H1 (cell line): ENCODE results near the gene FAAH. TPM values are rescaled to one million over a fixed set of nuclear protein-coding genes. Genes with fewer than 3 reads are reported as not detected.

ENCODE experiments used
- CTCF ChIA-PET: fragments of 300-600 bp; sonication (Branson Sonifier 250); formaldehyde crosslinking; loops from one replicate; lab custom pipeline; 2021; ENCODE audit not compliant: partially characterized antibody; lab: Charles Lee
- POLR2A ChIA-PET: fragments of 300-600 bp; sonication (Branson Sonifier 250); formaldehyde crosslinking; loops from one replicate; lab custom pipeline; 2021; ENCODE audit warnings: inconsistent platforms; ENCODE audit not compliant: partially characterized antibody; lab: Charles Lee
- DNase-seq, 2 experiments: peaks; one replicate each; pipeline versions ENCODE4 v3.0.0 to v3.0.0-alpha.2; 2010 to 2022; ENCODE audit warnings: low spot score in 2 of 2, low read depth in 1 of 2, mixed read lengths in 1 of 2
- FAIRE-seq: peaks from 2 replicates; lab custom pipeline; 2011; peaks lifted over from hg19 to GRCh38; lab: Jason Lieb, UNC
- H2AFZ ChIP-seq: 2 replicates; pipeline ENCODE4 v1.8.1; 2012; ENCODE audit warnings: low read length, inconsistent platforms
- H2AK5ac ChIP-seq: 2 replicates; pipeline ENCODE4 v1.6.1; 2013; ENCODE audit warnings: low read depth, low read length
- H2BK120ac ChIP-seq: replicated peaks from 2 replicates; pipeline ENCODE3; 2013; ENCODE audit warnings: low read depth, low read length, inconsistent platforms
- H2BK12ac ChIP-seq: 2 replicates; pipeline ENCODE4 v1.6.1; 2013; ENCODE audit warnings: low read depth, low read length
- H2BK15ac ChIP-seq: 2 replicates; pipeline ENCODE4 v1.6.1; 2013; ENCODE audit warnings: low read length
- H2BK20ac ChIP-seq: 2 replicates; pipeline ENCODE4 v1.6.1; 2013; ENCODE audit warnings: low read length
- H2BK5ac ChIP-seq: 2 replicates; pipeline ENCODE4 v1.6.1; 2013; ENCODE audit warnings: low read depth, low read length
- H3K14ac ChIP-seq: 2 replicates; pipeline ENCODE4 v1.6.1; 2013; ENCODE audit warnings: inconsistent platforms; ENCODE audit not compliant: insufficient read length
- H3K18ac ChIP-seq: 2 replicates; pipeline ENCODE4 v1.6.1; 2013; ENCODE audit warnings: low read length; ENCODE audit errors: extremely low read depth
- H3K23ac ChIP-seq: 2 replicates; pipeline ENCODE4 v1.6.1; 2013; ENCODE audit warnings: inconsistent platforms; ENCODE audit not compliant: insufficient read length
- H3K23me2 ChIP-seq: 2 replicates; pipeline ENCODE4 v1.6.1; 2013; ENCODE audit warnings: low read depth, low read length
- H3K27ac ChIP-seq: 2 replicates; pipeline ENCODE4 v1.6.1; 2011; ENCODE audit warnings: low read depth, low read length, inconsistent platforms
- H3K27me3 ChIP-seq, 4 experiments: replicated peaks in 1 of 4; 1 replicate in 1 of 4; 2 replicates in 3 of 4; pipeline versions ENCODE4 v1.6.1 to v1.8.1; 2011 to 2013; ENCODE audit warnings: low read length in 3 of 4, mild to moderate bottlenecking in 3 of 4, inconsistent platforms in 2 of 4, mixed read lengths in 2 of 4, moderate library complexity in 1 of 4; ENCODE audit not compliant: control insufficient read depth in 3 of 4, insufficient read depth in 3 of 4; ENCODE audit errors: extremely low read depth in 1 of 4
- H3K36me3 ChIP-seq, 4 experiments: 2 replicates each; pipeline versions ENCODE4 v1.6.1 to v1.8.1; 2011 to 2013; ENCODE audit warnings: mild to moderate bottlenecking in 4 of 4, low read length in 3 of 4, moderate library complexity in 2 of 4, control low read depth in 1 of 4, inconsistent platforms in 1 of 4; ENCODE audit not compliant: insufficient read depth in 4 of 4, control insufficient read depth in 2 of 4
- H3K4ac ChIP-seq: replicated peaks from 2 replicates; pipeline ENCODE3; 2013; ENCODE audit warnings: low read length, low read depth, mixed read lengths, inconsistent platforms; ENCODE audit not compliant: insufficient read length
- H3K4me1 ChIP-seq, 4 experiments: replicated peaks in 1 of 4; 1 replicate in 1 of 4; 2 replicates in 3 of 4; pipeline versions ENCODE4 v1.6.1 to v1.8.1; 2011 to 2013; ENCODE audit warnings: low read length in 3 of 4, inconsistent platforms in 2 of 4, mixed read lengths in 1 of 4; ENCODE audit not compliant: insufficient read depth in 4 of 4, control insufficient read depth in 3 of 4
- H3K4me2 ChIP-seq, 2 experiments: 2 replicates each; pipeline versions ENCODE4 v1.6.1 to v1.8.1; 2011 to 2013; ENCODE audit warnings: low read depth in 2 of 2, low read length in 2 of 2, control low read depth in 1 of 2, inconsistent platforms in 1 of 2, mild to moderate bottlenecking in 1 of 2; ENCODE audit not compliant: insufficient read depth in 1 of 2
- H3K4me3 ChIP-seq, 4 experiments: fragments of 200-600, 300-600 bp in 1 of 4; sonication (generic), shearing (Covaris generic), sonication (Bioruptor Twin) in 1 of 4; 2 replicates each; pipeline versions ENCODE4 v1.5.1 to v1.8.1; 2011 to 2016; ENCODE audit warnings: low read length in 4 of 4, low read depth in 3 of 4, control low read depth in 2 of 4, inconsistent platforms in 2 of 4, mild to moderate bottlenecking in 2 of 4, mixed read lengths in 1 of 4, moderate library complexity in 1 of 4; ENCODE audit not compliant: insufficient read depth in 2 of 4; ENCODE audit errors: extremely low read depth in 1 of 4
- H3K56ac ChIP-seq: replicated peaks from 2 replicates; pipeline ENCODE3; 2013; ENCODE audit warnings: low read depth, mild to moderate bottlenecking, mixed read lengths, low read length, inconsistent platforms; ENCODE audit not compliant: insufficient read length
- H3K79me1 ChIP-seq: 2 replicates; pipeline ENCODE4 v1.6.1; 2013; ENCODE audit warnings: low read depth, low read length, control low read depth
- H3K79me2 ChIP-seq, 2 experiments: 2 replicates each; pipeline versions ENCODE4 v1.6.1 to v1.8.1; 2012 to 2013; ENCODE audit warnings: low read length in 2 of 2, mild to moderate bottlenecking in 2 of 2, inconsistent platforms in 1 of 2; ENCODE audit not compliant: insufficient read depth in 2 of 2, control insufficient read depth in 1 of 2
- H3K9ac ChIP-seq, 4 experiments: replicated peaks in 1 of 4; 1 replicate in 1 of 4; 2 replicates in 3 of 4; pipeline versions ENCODE4 v1.6.1 to v1.8.1; 2011 to 2013; ENCODE audit warnings: low read depth in 3 of 4, low read length in 3 of 4, control low read depth in 2 of 4, mild to moderate bottlenecking in 2 of 4, moderate library complexity in 2 of 4, inconsistent platforms in 1 of 4; ENCODE audit errors: extremely low read depth in 1 of 4
- H3K9me3 ChIP-seq, 2 experiments: 2 replicates each; pipeline versions ENCODE4 v1.6.1 to v1.8.1; 2012 to 2013; ENCODE audit warnings: mild to moderate bottlenecking in 2 of 2, moderate library complexity in 2 of 2, control low read depth in 1 of 2, inconsistent platforms in 1 of 2, low read depth in 1 of 2, low read length in 1 of 2, mixed read lengths in 1 of 2; ENCODE audit not compliant: insufficient read depth in 2 of 2
- H4K20me1 ChIP-seq, 2 experiments: replicated peaks in 1 of 2; 2 replicates each; pipeline versions ENCODE3 to v1.8.1; 2011 to 2013; ENCODE audit warnings: inconsistent platforms in 2 of 2, low read length in 2 of 2, mild to moderate bottlenecking in 1 of 2; ENCODE audit not compliant: insufficient read depth in 2 of 2, control insufficient read depth in 1 of 2
- H4K5ac ChIP-seq: 2 replicates; pipeline ENCODE4 v1.6.1; 2013; ENCODE audit warnings: low read length, low read depth, mixed read lengths, inconsistent platforms; ENCODE audit not compliant: insufficient read length
- H4K8ac ChIP-seq: 2 replicates; pipeline ENCODE4 v1.8.0; 2013; ENCODE audit warnings: mild to moderate bottlenecking, moderate library complexity, low read length, inconsistent platforms; ENCODE audit not compliant: insufficient read depth; ENCODE audit errors: extremely low read depth
- H4K91ac ChIP-seq: replicated peaks from 2 replicates; pipeline ENCODE3; 2013; ENCODE audit warnings: low read length, mixed read lengths, inconsistent platforms; ENCODE audit not compliant: insufficient read length
- BCL11A ChIP-seq, 2 experiments: IDR thresholded peaks; one replicate each; pipeline ENCODE4 v1.6.1; 2011; ENCODE audit warnings: low read depth in 2 of 2, low read length in 2 of 2, mild to moderate bottlenecking in 2 of 2
- BRCA1 ChIP-seq: IDR thresholded peaks from 2 replicates; pipeline ENCODE4 v1.6.1; 2012; ENCODE audit warnings: low read depth, low read length, improper control_type of control experiment
- EZH2 ChIP-seq: fragments of 200-600 bp; sonication (generic); IDR thresholded peaks from 2 replicates; pipeline ENCODE4 v1.7.1; 2012; ENCODE audit warnings: low read depth, mild to moderate bottlenecking, moderate library complexity, low read length, inconsistent platforms; ENCODE audit not compliant: severe bottlenecking
- FOSL1 ChIP-seq: IDR thresholded peaks from 2 replicates; pipeline ENCODE4 v1.6.1; 2011; ENCODE audit warnings: mild to moderate bottlenecking, low read depth, low read length, moderate library complexity; ENCODE audit not compliant: insufficient read depth
- MAFK ChIP-seq: IDR thresholded peaks from 2 replicates; pipeline ENCODE4 v1.6.1; 2012; ENCODE audit warnings: low read depth, mild to moderate bottlenecking, improper control_type of control experiment, low read length
- RBBP5 ChIP-seq: IDR thresholded peaks from 2 replicates; pipeline ENCODE4 v1.7.1; 2012; ENCODE audit warnings: low read depth, mild to moderate bottlenecking, inconsistent platforms, low read length, moderate library complexity, borderline replicate concordance
- SAP30 ChIP-seq: fragments of 300-600 bp; sonication (generic); IDR thresholded peaks from 2 replicates; pipeline ENCODE4 v1.7.1; 2012; ENCODE audit warnings: low read length, moderate library complexity, mild to moderate bottlenecking, inconsistent platforms; ENCODE audit not compliant: insufficient read depth, insufficient replicate concordance
- SP4 ChIP-seq: IDR thresholded peaks from 2 replicates; pipeline ENCODE4 v1.6.1; 2012; ENCODE audit warnings: low read length, inconsistent platforms
- TAF1 ChIP-seq: IDR thresholded peaks from 2 replicates; pipeline ENCODE4 v1.6.1; 2011; ENCODE audit warnings: mild to moderate bottlenecking, low read depth, low read length
- TAF7 ChIP-seq: optimal IDR thresholded peaks from 2 replicates; pipeline ENCODE3; 2011; ENCODE audit warnings: low read depth, mild to moderate bottlenecking, inconsistent platforms, low read length, moderate library complexity, borderline replicate concordance
- TEAD4 ChIP-seq: IDR thresholded peaks from 2 replicates; pipeline ENCODE4 v1.6.1; 2012; ENCODE audit warnings: low read depth, low read length, inconsistent platforms, mixed read lengths
- WGBS, 2 experiments: shearing (Covaris generic) in 1 of 2; methylation state at CpG; one replicate each; pipeline versions ENCODE4 v1.1.6 to v1.1.7; 2013 to 2015; ENCODE audit warnings: low lambda C conversion rate in 2 of 2, mixed read lengths in 2 of 2, inconsistent platforms in 1 of 2, low coverage in 1 of 2, missing lambda C conversion rate in 1 of 2; ENCODE audit not compliant: insufficient replicate concordance in 2 of 2, insufficient coverage in 1 of 2, insufficient read length in 1 of 2; ENCODE audit errors: extremely low coverage in 1 of 2, missing lambda C conversion rate in 1 of 2; 5-methylcytosine and 5-hydroxymethylcytosine counted together
- polyA plus RNA-seq, 7 experiments: library from polyadenylated mRNA; depleted of rRNA in 3 of 7; stranded (reverse) in 5 of 7; unstranded in 2 of 7; fragments of >200 nt in 5 of 7; fragments of 200-250 nt in 2 of 7; gene quantifications; 1 replicate in 5 of 7; 2 replicates in 1 of 7; 4 replicates in 1 of 7; pipeline versions ENCODE4 v1.2.1 to v1.2.3, GENCODE V29; 2011 to 2013; ENCODE audit warnings: missing spikeins in 2 of 7, mixed read lengths in 2 of 7
- total RNA-seq: library from RNA; stranded (reverse); fragmentation: NEBNext Ultra II Directional; extraction: Animal tissue kit (Norgen Biotek cat#: 25700); gene quantifications from 2 replicates; pipeline ENCODE4 v1.2.1, GENCODE V29; 2021
- TF ChIP-seq, protein P1 (sequence below): IDR thresholded peaks from 2 replicates; pipeline ENCODE4 v1.6.1; 2012; ENCODE audit warnings: inconsistent platforms
- TF ChIP-seq, protein P2 (sequence below): IDR thresholded peaks from 2 replicates; pipeline ENCODE4 v1.6.1; 2011; ENCODE audit warnings: low read depth, mild to moderate bottlenecking, low read length; ENCODE audit not compliant: insufficient read depth

The FAAH gene
- total and polyA plus RNA-seq, 2 of the 8 experiments (the other 6 are each of a cell fraction or from before 2014, with no cell fraction given): 41.2 to 47.3 TPM

DNA sequence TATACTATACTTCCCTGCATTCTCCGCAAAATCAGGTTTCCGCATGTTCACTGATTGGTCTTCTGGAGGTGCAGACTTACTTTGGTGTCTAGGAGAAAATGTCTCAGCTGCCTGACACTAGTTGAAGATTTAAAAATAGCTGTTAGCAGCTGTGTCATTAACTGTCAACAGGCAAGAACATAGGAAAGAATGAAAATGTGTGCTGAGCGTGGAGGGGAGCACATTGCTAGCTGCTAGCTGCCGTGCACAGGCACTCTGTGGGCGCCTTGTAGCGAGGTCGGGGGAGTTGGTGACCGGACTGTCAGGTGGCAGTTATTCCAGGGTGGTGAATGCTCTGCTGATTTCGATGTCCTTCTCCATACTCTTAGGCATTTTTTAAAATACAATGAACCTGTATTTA lies 5.2 kb downstream of the FAAH start:
- H2BK5ac ChIP-seq: no peak overlapping the region
- no peak overlapping the region for H3K23ac ChIP-seq
- H3K4me2 ChIP-seq: no peak overlapping the region
- no peak overlapping the region for H2BK120ac ChIP-seq
- FAIRE-seq (no peak), DNase-seq (no peak)
- peaks cover 0 to 2% (median under 1%) of the 10 kb centered on the region in 4 experiments; a peak in 2 of 7 replicates for H3K27me3 ChIP-seq
- no peaks in the 10 kb centered on the region for H3K36me3 ChIP-seq
- H3K9ac ChIP-seq: no peak overlapping the region
- H2AK5ac ChIP-seq: no peak overlapping the region
- no peaks in the 10 kb centered on the region; the same call in 1 of the 2 replicates for H3K79me1 ChIP-seq
- no peak overlapping the region for H3K18ac ChIP-seq
- H3K4me1 ChIP-seq: peaks cover 9 to 20% (median 13%) of the 10 kb centered on the region in 4 experiments
- no peak overlapping the region for H4K5ac ChIP-seq
- no peak overlapping the region for H2AFZ ChIP-seq
- ChIA-PET CTCF (interaction anchor here (1.6 to 25.3 kb wide), 3 partner anchors 8 to 30 kb away, joined by 5 to 513 read pairs (median 64); no protein-coding TSS in a partner anchor), POLR2A (no interaction called here)
- peaks cover 1 to 8% of the 10 kb centered on the region in 2 experiments for H4K20me1 ChIP-seq
- H3K23me2 ChIP-seq: peaks cover 5% of the 10 kb centered on the region
- no peak overlapping the region for H3K4ac ChIP-seq
- H2BK20ac ChIP-seq: no peak overlapping the region
- H3K9me3 ChIP-seq: no peaks in the 10 kb centered on the region
- H2BK12ac ChIP-seq: no peak overlapping the region
- no peak overlapping the region for H4K91ac ChIP-seq
- H3K79me2 ChIP-seq: peaks cover 0 to 34% of the 10 kb centered on the region in 2 experiments; a peak in 2 of 4 replicates
- H4K8ac ChIP-seq: no peak overlapping the region
- H2BK15ac ChIP-seq: no peak overlapping the region
- 91% methylated on average over 9 of the region's 9 CpGs; no CpG with 5 or more reads in 1 of the 2 experiments for WGBS, 2 experiments
- H3K14ac ChIP-seq: no peak overlapping the region
- no peak overlapping the region for H3K27ac ChIP-seq
- H3K56ac ChIP-seq: no peak overlapping the region
- no peak overlapping the region for H3K4me3 ChIP-seq
- TF ChIP-seq SAP30 (no peak), BCL11A (IDR thresholded peaks at IDR 0.05; ENCODE audit: low read depth in 2 of 2, low read length in 2 of 2) (no peak), BRCA1 (no peak), SP4 (no peak), TAF1 (no peak), MAFK (no peak), EZH2 (no peak), FOSL1 (no peak), RBBP5 (no peak), TEAD4 (no peak), TAF7 (no peak)
- TF ChIP-seq, protein P1, sequence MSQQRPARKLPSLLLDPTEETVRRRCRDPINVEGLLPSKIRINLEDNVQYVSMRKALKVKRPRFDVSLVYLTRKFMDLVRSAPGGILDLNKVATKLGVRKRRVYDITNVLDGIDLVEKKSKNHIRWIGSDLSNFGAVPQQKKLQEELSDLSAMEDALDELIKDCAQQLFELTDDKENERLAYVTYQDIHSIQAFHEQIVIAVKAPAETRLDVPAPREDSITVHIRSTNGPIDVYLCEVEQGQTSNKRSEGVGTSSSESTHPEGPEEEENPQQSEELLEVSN: no peak
- TF ChIP-seq, protein P2, sequence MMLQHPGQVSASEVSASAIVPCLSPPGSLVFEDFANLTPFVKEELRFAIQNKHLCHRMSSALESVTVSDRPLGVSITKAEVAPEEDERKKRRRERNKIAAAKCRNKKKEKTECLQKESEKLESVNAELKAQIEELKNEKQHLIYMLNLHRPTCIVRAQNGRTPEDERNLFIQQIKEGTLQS: no peak
